Fibroblast of villous mesenchyme (primary cell): Measurements from ENCODE around the gene WSB1. TPM values are rescaled to one million over a fixed set of nuclear protein-coding genes. Genes with fewer than 3 reads are reported as not detected.

ENCODE experiments used
- DNase-seq: peaks from one replicate; pipeline ENCODE4 v3.0.0-alpha.2; 2010; ENCODE audit warnings: low read depth
- H3K4me3 ChIP-seq: 2 replicates; pipeline ENCODE4 v1.5.1; 2011; ENCODE audit warnings: low read depth, mild to moderate bottlenecking, low read length
- CTCF ChIP-seq: IDR thresholded peaks from 2 replicates; pipeline ENCODE4 v1.5.1; 2012; ENCODE audit warnings: low read depth, mild to moderate bottlenecking, low read length; ENCODE audit not compliant: insufficient read depth
- total RNA-seq: library from RNA; depleted of rRNA; stranded (reverse); fragments of >200 nt; gene quantifications from 2 replicates; pipeline ENCODE4 v1.2.3, GENCODE V29; 2012

Gene WSB1
- total RNA-seq, 1 donor = 135 TPM

GRCh38 chr17:27322026-27322425 is 28.1 kb downstream of the WSB1 start:
- DNase-seq = no peak
- H3K4me3 ChIP-seq = no peak overlapping the region
- no peak for TF ChIP-seq CTCF

- DNase-seq = no peak
- H3K4me3 ChIP-seq = no peak overlapping the region
- no peak for TF ChIP-seq CTCF
Measured at GRCh38 chr17:27322690-27323508, 29.0 kb downstream of the WSB1 start.

DNA sequence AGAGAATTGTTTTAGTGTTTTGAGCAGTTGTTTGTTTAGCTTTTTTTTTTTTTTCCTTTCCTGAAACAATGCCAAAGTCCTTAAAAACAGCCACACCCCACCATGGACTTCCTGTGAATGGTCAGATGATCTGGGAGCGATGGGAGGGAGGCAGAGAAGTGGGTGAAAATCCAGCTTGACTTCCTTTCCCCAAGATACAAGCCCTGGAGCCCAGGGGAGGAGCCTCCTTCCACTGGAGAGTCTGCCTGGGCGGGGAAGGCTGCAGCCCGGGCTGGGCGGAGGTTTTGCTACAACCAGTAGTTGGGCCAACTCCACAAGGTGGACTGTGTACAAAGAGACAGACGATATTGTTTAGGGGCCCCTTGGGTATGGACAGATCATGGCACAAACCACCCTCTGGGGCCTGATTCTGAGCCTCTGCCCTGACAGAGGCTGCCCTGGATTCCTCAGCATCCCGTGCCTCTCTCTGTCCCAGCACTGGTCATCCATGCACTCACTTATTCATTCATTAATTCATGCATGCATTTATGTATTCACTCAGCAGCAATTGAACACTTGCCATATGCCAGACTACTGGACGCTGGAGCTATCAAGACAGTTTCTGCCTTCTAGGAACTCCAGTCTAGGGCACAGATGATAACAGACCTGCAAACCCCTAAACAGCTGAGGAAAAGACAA is 29.8 kb downstream of the WSB1 start:
- no peak overlapping the region for H3K4me3 ChIP-seq
- no peak for TF ChIP-seq CTCF
- DNase-seq = peak; percentile 87

- no peak for TF ChIP-seq CTCF
- DNase-seq = no peak
- H3K4me3 ChIP-seq = no peak overlapping the region
Measured at GRCh38 chr17:27324771-27325339, 30.9 kb downstream of the WSB1 start.

- no peak overlapping the region for H3K4me3 ChIP-seq
- no peak for TF ChIP-seq CTCF
- no peak for DNase-seq
Measured at GRCh38 chr17:27326051-27326450, 32.1 kb downstream of the WSB1 start.

GRCh38 chr17:27326585-27326984 is 32.7 kb downstream of the WSB1 start:
- H3K4me3 ChIP-seq = no peak overlapping the region
- TF ChIP-seq CTCF = no peak
- no peak for DNase-seq
